ENCODE results near the gene PDE6A.
A peak's percentile ranks its signal among the peaks of the same experiment; 100 is the strongest.

PDE6A gene

GRCh38 chr5:149881874-149882273, 62.7 kb downstream of the PDE6A start (continued):
- TF ChIP-seq, protein P1, sequence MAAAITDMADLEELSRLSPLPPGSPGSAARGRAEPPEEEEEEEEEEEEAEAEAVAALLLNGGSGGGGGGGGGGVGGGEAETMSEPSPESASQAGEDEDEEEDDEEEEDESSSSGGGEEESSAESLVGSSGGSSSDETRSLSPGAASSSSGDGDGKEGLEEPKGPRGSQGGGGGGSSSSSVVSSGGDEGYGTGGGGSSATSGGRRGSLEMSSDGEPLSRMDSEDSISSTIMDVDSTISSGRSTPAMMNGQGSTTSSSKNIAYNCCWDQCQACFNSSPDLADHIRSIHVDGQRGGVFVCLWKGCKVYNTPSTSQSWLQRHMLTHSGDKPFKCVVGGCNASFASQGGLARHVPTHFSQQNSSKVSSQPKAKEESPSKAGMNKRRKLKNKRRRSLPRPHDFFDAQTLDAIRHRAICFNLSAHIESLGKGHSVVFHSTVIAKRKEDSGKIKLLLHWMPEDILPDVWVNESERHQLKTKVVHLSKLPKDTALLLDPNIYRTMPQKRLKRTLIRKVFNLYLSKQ (tag by site-specific recombination; IDR thresholded peaks at IDR 0.05; ENCODE audit: borderline replicate concordance): 0 out of 2 replicates have a peak, but pooled peaks have one; percentile 22
- TF ChIP-seq ZNF792 (tag by site-specific recombination; IDR thresholded peaks at IDR 0.05) (no peak), PRDM6 (tag by site-specific recombination; IDR thresholded peaks at IDR 0.05) (no peak), ZFP3 (tag by site-specific recombination; IDR thresholded peaks at IDR 0.05; ENCODE audit: low read depth) (no peak), ZNF211 (tag by site-specific recombination; IDR thresholded peaks at IDR 0.05; ENCODE audit: low read depth) (no peak), HOXA7 (CRISPR knock-in tag; IDR thresholded peaks at IDR 0.05; ENCODE audit: borderline replicate concordance) (no peak), ZNF398 (tag by site-specific recombination; IDR thresholded peaks at IDR 0.05) (no peak), MZF1 (tag by site-specific recombination; IDR thresholded peaks at IDR 0.05; ENCODE audit: borderline replicate concordance) (no peak), ZNF391 (tag by site-specific recombination; IDR thresholded peaks at IDR 0.05; ENCODE audit: borderline replicate concordance, low read depth) (no peak), MYNN (tag by site-specific recombination; IDR thresholded peaks at IDR 0.05; ENCODE audit: borderline replicate concordance) (peak; percentile 50; the same call in 1 of the 2 replicates), ZNF704 (tag by site-specific recombination; IDR thresholded peaks at IDR 0.05) (no peak), ZNF354C (tag by site-specific recombination; IDR thresholded peaks at IDR 0.05; ENCODE audit: borderline replicate concordance, low read depth) (no peak), ZNF221 (tag by site-specific recombination; IDR thresholded peaks at IDR 0.05; ENCODE audit: borderline replicate concordance) (no peak), ZNF23 (tag by site-specific recombination; IDR thresholded peaks at IDR 0.05; ENCODE audit: borderline replicate concordance) (no peak), OVOL3 (tag by site-specific recombination; IDR thresholded peaks at IDR 0.05) (0 out of 2 replicates have a peak, but pooled peaks have one; percentile 18), ZNF138 (tag by site-specific recombination; IDR thresholded peaks at IDR 0.05; ENCODE audit: borderline replicate concordance) (no peak), ZNF580 (tag by site-specific recombination; IDR thresholded peaks at IDR 0.05) (no peak), ZNF837 (tag by site-specific recombination; IDR thresholded peaks at IDR 0.05) (no peak), KLF16 (tag by site-specific recombination; IDR thresholded peaks at IDR 0.05) (no peak)
- TF ChIP-seq, protein P2, sequence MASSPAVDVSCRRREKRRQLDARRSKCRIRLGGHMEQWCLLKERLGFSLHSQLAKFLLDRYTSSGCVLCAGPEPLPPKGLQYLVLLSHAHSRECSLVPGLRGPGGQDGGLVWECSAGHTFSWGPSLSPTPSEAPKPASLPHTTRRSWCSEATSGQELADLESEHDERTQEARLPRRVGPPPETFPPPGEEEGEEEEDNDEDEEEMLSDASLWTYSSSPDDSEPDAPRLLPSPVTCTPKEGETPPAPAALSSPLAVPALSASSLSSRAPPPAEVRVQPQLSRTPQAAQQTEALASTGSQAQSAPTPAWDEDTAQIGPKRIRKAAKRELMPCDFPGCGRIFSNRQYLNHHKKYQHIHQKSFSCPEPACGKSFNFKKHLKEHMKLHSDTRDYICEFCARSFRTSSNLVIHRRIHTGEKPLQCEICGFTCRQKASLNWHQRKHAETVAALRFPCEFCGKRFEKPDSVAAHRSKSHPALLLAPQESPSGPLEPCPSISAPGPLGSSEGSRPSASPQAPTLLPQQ (tag by site-specific recombination; IDR thresholded peaks at IDR 0.05): no peak
- TF ChIP-seq, protein P3, sequence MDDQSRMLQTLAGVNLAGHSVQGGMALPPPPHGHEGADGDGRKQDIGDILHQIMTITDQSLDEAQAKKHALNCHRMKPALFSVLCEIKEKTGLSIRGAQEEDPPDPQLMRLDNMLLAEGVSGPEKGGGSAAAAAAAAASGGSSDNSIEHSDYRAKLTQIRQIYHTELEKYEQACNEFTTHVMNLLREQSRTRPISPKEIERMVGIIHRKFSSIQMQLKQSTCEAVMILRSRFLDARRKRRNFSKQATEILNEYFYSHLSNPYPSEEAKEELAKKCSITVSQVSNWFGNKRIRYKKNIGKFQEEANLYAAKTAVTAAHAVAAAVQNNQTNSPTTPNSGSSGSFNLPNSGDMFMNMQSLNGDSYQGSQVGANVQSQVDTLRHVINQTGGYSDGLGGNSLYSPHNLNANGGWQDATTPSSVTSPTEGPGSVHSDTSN (CRISPR knock-in tag; IDR thresholded peaks at IDR 0.05): no peak
- TF ChIP-seq, protein P4, sequence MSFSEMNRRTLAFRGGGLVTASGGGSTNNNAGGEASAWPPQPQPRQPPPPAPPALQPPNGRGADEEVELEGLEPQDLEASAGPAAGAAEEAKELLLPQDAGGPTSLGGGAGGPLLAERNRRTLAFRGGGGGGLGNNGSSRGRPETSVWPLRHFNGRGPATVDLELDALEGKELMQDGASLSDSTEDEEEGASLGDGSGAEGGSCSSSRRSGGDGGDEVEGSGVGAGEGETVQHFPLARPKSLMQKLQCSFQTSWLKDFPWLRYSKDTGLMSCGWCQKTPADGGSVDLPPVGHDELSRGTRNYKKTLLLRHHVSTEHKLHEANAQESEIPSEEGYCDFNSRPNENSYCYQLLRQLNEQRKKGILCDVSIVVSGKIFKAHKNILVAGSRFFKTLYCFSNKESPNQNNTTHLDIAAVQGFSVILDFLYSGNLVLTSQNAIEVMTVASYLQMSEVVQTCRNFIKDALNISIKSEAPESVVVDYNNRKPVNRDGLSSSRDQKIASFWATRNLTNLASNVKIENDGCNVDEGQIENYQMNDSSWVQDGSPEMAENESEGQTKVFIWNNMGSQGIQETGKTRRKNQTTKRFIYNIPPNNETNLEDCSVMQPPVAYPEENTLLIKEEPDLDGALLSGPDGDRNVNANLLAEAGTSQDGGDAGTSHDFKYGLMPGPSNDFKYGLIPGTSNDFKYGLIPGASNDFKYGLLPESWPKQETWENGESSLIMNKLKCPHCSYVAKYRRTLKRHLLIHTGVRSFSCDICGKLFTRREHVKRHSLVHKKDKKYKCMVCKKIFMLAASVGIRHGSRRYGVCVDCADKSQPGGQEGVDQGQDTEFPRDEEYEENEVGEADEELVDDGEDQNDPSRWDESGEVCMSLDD (tag by site-specific recombination; IDR thresholded peaks at IDR 0.05): no peak
- TF ChIP-seq, protein P5, sequence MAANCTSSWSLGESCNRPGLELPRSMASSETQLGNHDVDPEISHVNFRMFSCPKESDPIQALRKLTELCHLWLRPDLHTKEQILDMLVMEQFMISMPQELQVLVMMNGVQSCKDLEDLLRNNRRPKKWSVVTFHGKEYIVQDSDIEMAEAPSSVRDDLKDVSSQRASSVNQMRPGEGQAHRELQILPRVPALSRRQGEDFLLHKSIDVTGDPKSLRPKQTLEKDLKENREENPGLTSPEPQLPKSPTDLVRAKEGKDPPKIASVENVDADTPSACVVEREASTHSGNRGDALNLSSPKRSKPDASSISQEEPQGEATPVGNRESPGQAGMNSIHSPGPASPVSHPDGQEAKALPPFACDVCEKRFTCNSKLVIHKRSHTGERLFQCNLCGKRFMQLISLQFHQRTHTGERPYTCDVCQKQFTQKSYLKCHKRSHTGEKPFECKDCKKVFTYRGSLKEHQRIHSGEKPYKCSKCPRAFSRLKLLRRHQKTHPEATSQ (tag by site-specific recombination; IDR thresholded peaks at IDR 0.05): no peak
- TF ChIP-seq, protein P6, sequence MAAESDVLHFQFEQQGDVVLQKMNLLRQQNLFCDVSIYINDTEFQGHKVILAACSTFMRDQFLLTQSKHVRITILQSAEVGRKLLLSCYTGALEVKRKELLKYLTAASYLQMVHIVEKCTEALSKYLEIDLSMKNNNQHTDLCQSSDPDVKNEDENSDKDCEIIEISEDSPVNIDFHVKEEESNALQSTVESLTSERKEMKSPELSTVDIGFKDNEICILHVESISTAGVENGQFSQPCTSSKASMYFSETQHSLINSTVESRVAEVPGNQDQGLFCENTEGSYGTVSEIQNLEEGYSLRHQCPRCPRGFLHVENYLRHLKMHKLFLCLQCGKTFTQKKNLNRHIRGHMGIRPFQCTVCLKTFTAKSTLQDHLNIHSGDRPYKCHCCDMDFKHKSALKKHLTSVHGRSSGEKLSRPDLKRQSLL (tag by site-specific recombination; IDR thresholded peaks at IDR 0.05): no peak

Measured in HEK293 (cell line).